Tibial nerve (tissue), 3 donors: ENCODE measurements around the gene C14orf180.

Experiments
- CTCF ChIP-seq, 5 experiments: fragments of 200-600 bp in 3 of 5; fragments of 450-650 bp in 2 of 5; sonication (generic) in 3 of 5; IDR thresholded peaks; one replicate each; pipeline ENCODE4 v1.5.1; 2016 to 2019; ENCODE audit warnings: antibody characterized with exemption in 5 of 5, mild to moderate bottlenecking in 3 of 5, moderate library complexity in 2 of 5
- POLR2A ChIP-seq, 2 donors: fragments of 450-650 bp; IDR thresholded peaks; one replicate each; pipeline ENCODE4 v1.6.1; 2017; ENCODE audit warnings: antibody characterized with exemption in 2 of 2, mild to moderate bottlenecking in 2 of 2, moderate library complexity in 2 of 2

- no peak for TF ChIP-seq CTCF (IDR thresholded peaks at IDR 0.05)
- TF ChIP-seq POLR2A (IDR thresholded peaks at IDR 0.05) = no peak
These were observed 34.2 kb upstream of the C14orf180 start for GRCh38 chr14:104545151-104545941.
